Stimulated activated CD4-positive, alpha-beta T cell treated with anti-CD3 and anti-CD28 coated beads, Interleukin-1b, Interleukin-23, amount 100 ng/mL, for 24 hours (primary cell): ENCODE data around the gene LINGO1.

Source experiments
- DNase-seq, 4 experiments: peaks; one replicate each; pipeline ENCODE4 v3.0.0-alpha.2; 2020; ENCODE audit warnings: low read depth in 4 of 4, low spot score in 1 of 4

The LINGO1 gene

GRCh38 chr15:77573802-77574201 lies 58.9 kb downstream of the LINGO1 start:
- DNase-seq: no peak

GRCh38 chr15:77572186-77572585 lies 60.5 kb downstream of the LINGO1 start:
- DNase-seq: no peak

- DNase-seq: no peak
These were observed 61.0 kb downstream of the LINGO1 start for GRCh38 chr15:77571741-77572140.

GRCh38 chr15:77571181-77571580 lies 61.5 kb downstream of the LINGO1 start:
- DNase-seq: no peak

- DNase-seq: no peak
These were observed 63.0 kb downstream of the LINGO1 start for GRCh38 chr15:77569729-77570125.

- no peak for DNase-seq
These were observed 63.6 kb downstream of the LINGO1 start for GRCh38 chr15:77568973-77569728.

GRCh38 chr15:77568014-77568972 lies 64.4 kb downstream of the LINGO1 start:
- DNase-seq: no peak

- no peak for DNase-seq
These were observed 65.5 kb downstream of the LINGO1 start for GRCh38 chr15:77567202-77567601.

- no peak for DNase-seq
These were observed 66.6 kb downstream of the LINGO1 start for GRCh38 chr15:77566092-77566491.

- no peak for DNase-seq
These were observed 67.3 kb downstream of the LINGO1 start for GRCh38 chr15:77565378-77565915.

GRCh38 chr15:77564938-77565337 lies 67.8 kb downstream of the LINGO1 start:
- no peak for DNase-seq

- no peak for DNase-seq
These were observed 68.4 kb downstream of the LINGO1 start for GRCh38 chr15:77564341-77564740.

GRCh38 chr15:77563623-77564156 lies 69.0 kb downstream of the LINGO1 start:
- DNase-seq: no peak
